ENCODE results near the gene PUS3. TPM values are rescaled to one million over a fixed set of nuclear protein-coding genes. Genes with fewer than 3 reads are reported as not detected.

The PUS3 gene
- total RNA-seq, 4 donors from 2014 or later: 7.1 to 20.2 (median 8.5) TPM

GRCh38 chr11:125934473-125934872 is 31.5 kb upstream of the PUS3 start:
- 93% methylated on average over 8 of the region's 8 CpGs for WGBS
- no peak overlapping the region for H3K27ac ChIP-seq (replicated peaks in 1 of 4)
- no peaks in the 10 kb centered on the region for H3K9me3 ChIP-seq
- intact Hi-C loops (cut with DNase I): no loop called here
- DNase-seq (ENCODE audit: extremely low spot score): no peak
- no peak for TF ChIP-seq EP300 (IDR thresholded peaks at IDR 0.05)
- no peak for TF ChIP-seq POLR2AphosphoS5 (IDR thresholded peaks at IDR 0.05)
- no peak for TF ChIP-seq CTCF (IDR thresholded peaks at IDR 0.05)
- no peak for TF ChIP-seq POLR2A (IDR thresholded peaks at IDR 0.05; ENCODE audit: low read depth)
- no peaks in the 10 kb centered on the region for H3K36me3 ChIP-seq
- H3K4me1 ChIP-seq: peaks cover 0 to 26% (median 17%) of the 10 kb centered on the region in 4 donors
- no peaks in the 10 kb centered on the region for H3K27me3 ChIP-seq
- H3K4me3 ChIP-seq: no peak overlapping the region

- Histone ChIP-seq H3K27me3 (no peaks in the 10 kb centered on the region), H3K27ac (replicated peaks in 1 of 4) (no peak overlapping the region), H3K36me3 (no peaks in the 10 kb centered on the region), H3K9me3 (no peaks in the 10 kb centered on the region), H3K4me3 (no peak overlapping the region), H3K4me1 (peaks cover 0 to 13% (median 5%) of the 10 kb centered on the region in 4 donors)
- TF ChIP-seq EP300 (IDR thresholded peaks at IDR 0.05) (no peak), POLR2AphosphoS5 (IDR thresholded peaks at IDR 0.05) (no peak), POLR2A (IDR thresholded peaks at IDR 0.05; ENCODE audit: low read depth) (no peak), CTCF (IDR thresholded peaks at IDR 0.05) (no peak)
- no peak for DNase-seq (ENCODE audit: extremely low spot score)
- intact Hi-C loops (cut with DNase I): no loop called here
- 86% methylated on average over 12 of the region's 12 CpGs for WGBS
Observed at GRCh38 chr11:125933030-125933813, 30.2 kb upstream of the PUS3 start.

GRCh38 chr11:125932301-125932700 is 29.3 kb upstream of the PUS3 start:
- Histone ChIP-seq H3K4me1 (peaks cover 0 to 9% (median 4%) of the 10 kb centered on the region in 4 donors), H3K27ac (replicated peaks in 1 of 4) (no peak overlapping the region), H3K27me3 (no peaks in the 10 kb centered on the region), H3K36me3 (no peaks in the 10 kb centered on the region), H3K9me3 (no peaks in the 10 kb centered on the region), H3K4me3 (no peak overlapping the region)
- intact Hi-C loops (cut with DNase I): no loop called here
- no peak for DNase-seq (ENCODE audit: extremely low spot score)
- 86% methylated on average over 7 of the region's 9 CpGs for WGBS
- TF ChIP-seq POLR2A (IDR thresholded peaks at IDR 0.05; ENCODE audit: low read depth) (no peak), EP300 (IDR thresholded peaks at IDR 0.05) (no peak), POLR2AphosphoS5 (IDR thresholded peaks at IDR 0.05) (no peak), CTCF (IDR thresholded peaks at IDR 0.05) (no peak)

GRCh38 chr11:125931668-125932067 is 28.7 kb upstream of the PUS3 start:
- 69% methylated on average over 4 of the region's 6 CpGs for WGBS
- intact Hi-C loops (cut with DNase I): no loop called here
- Histone ChIP-seq H3K9me3 (no peaks in the 10 kb centered on the region), H3K4me1 (peaks cover 0 to 9% (median 4%) of the 10 kb centered on the region in 4 donors), H3K36me3 (no peaks in the 10 kb centered on the region), H3K4me3 (no peak overlapping the region), H3K27me3 (no peaks in the 10 kb centered on the region), H3K27ac (replicated peaks in 1 of 4) (no peak overlapping the region)
- no peak for TF ChIP-seq EP300 (IDR thresholded peaks at IDR 0.05)
- no peak for TF ChIP-seq CTCF (IDR thresholded peaks at IDR 0.05)
- TF ChIP-seq POLR2A (IDR thresholded peaks at IDR 0.05; ENCODE audit: low read depth): no peak
- TF ChIP-seq POLR2AphosphoS5 (IDR thresholded peaks at IDR 0.05): no peak
- DNase-seq (ENCODE audit: extremely low spot score): no peak

Measured in esophagus muscularis mucosa (tissue), 4 donors.